Cardiac muscle cell (in vitro differentiated cells and primary cell): ENCODE measurements around the gene HDAC4. TPM values are rescaled to one million over a fixed set of nuclear protein-coding genes. Genes with fewer than 3 reads are reported as not detected.
A peak's percentile ranks its signal among the peaks of the same experiment; 100 is the strongest.

Experiments used
- DNase-seq, 2 donors: peaks; one replicate each; pipeline versions ENCODE4 v3.0.0 to v3.0.0-alpha.2; 2010 to 2017; ENCODE audit warnings: low read depth in 1 of 2, low spot score in 1 of 2
- H3K27ac ChIP-seq: fragments of 200-600 bp; sonication (generic); 2 replicates; pipeline ENCODE4 v1.5.1; 2016
- H3K27me3 ChIP-seq: fragments of 200-600 bp; sonication (generic); 2 replicates; pipeline ENCODE4 v1.6.0; 2016; ENCODE audit warnings: control low read depth
- H3K36me3 ChIP-seq: fragments of 200-600 bp; sonication (generic); 2 replicates; pipeline ENCODE4 v1.5.1; 2016; ENCODE audit warnings: control low read depth
- H3K4me1 ChIP-seq: fragments of 200-600 bp; sonication (generic); 2 replicates; pipeline ENCODE4 v1.8.1; 2017; ENCODE audit warnings: low read depth, mild to moderate bottlenecking, mixed run types
- H3K4me3 ChIP-seq: fragments of 200-600 bp; sonication (generic); 2 replicates; pipeline ENCODE4 v1.5.1; 2016; ENCODE audit warnings: mild to moderate bottlenecking
- H3K9me3 ChIP-seq: fragments of 200-600 bp; sonication (generic); 2 replicates; pipeline ENCODE4 v1.5.1; 2017; ENCODE audit warnings: low read depth, mild to moderate bottlenecking, control low read depth
- polyA plus RNA-seq: library from polyadenylated mRNA; unstranded; fragments of >200 nt; fragmentation: Nextera tagmentation; extraction: Ambion mirVana; gene quantifications from 2 replicates; pipeline ENCODE4 v1.2.1, GENCODE V29; 2016
- total RNA-seq: library from RNA; depleted of rRNA; stranded (reverse); fragments of >200 nt; gene quantifications from 2 replicates; pipeline ENCODE4 v1.2.3, GENCODE V29; 2016
- TF ChIP-seq, protein P1 (sequence below): IDR thresholded peaks from 2 replicates; pipeline ENCODE4 v1.5.1; 2012; ENCODE audit warnings: low read depth, mild to moderate bottlenecking, low read length

HDAC4 gene
- total and polyA plus RNA-seq, 2 experiments from 2014 or later = 7.0 to 41.6 TPM

DNA sequence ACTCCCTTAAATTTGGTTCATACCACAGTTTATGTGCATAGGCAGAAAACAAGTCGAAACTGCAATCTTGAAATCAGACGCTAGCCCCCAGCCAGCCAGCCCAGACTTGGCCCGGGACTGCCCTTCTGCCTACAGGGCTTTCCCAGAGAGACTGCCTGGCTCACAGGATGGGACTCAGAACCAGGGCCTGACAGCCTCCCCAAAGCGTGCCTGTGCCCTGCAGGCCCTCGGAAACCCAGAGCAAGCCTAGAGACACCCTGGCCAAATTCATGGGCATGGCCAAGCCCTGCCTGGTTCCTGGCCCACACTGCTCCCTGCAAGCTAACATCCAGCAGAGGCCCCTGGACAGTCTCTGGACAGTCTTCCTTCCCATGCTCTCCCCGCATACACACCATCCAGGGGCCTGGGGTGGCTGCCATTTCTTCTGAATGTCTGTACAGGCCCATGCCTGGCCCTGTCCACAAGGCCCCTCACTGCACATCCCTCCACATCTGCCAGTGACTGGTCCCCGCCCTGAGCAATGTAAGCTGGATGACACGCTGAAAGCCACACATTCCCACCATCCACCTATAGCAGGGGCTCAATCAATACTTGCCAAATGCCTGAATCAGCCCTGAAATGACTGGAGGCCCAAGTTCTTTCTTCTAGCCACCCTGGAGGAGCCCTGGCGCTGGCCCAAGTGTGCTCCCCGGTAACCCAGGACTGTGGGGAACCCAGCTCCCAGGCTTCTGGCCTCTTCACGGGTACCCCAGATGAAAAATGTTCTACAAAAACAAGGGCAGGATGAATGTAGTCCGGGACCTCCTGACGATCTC lies 73.1 kb downstream of the HDAC4 start:
- Histone ChIP-seq H3K9me3 (no peaks in the 10 kb centered on the region), H3K4me1 (peaks cover 23% of the 10 kb centered on the region), H3K27ac (peak overlapping the region; percentile 78), H3K36me3 (no peaks in the 10 kb centered on the region), H3K4me3 (no peak overlapping the region), H3K27me3 (no peaks in the 10 kb centered on the region)
- DNase-seq = no peak
- TF ChIP-seq, protein P1, sequence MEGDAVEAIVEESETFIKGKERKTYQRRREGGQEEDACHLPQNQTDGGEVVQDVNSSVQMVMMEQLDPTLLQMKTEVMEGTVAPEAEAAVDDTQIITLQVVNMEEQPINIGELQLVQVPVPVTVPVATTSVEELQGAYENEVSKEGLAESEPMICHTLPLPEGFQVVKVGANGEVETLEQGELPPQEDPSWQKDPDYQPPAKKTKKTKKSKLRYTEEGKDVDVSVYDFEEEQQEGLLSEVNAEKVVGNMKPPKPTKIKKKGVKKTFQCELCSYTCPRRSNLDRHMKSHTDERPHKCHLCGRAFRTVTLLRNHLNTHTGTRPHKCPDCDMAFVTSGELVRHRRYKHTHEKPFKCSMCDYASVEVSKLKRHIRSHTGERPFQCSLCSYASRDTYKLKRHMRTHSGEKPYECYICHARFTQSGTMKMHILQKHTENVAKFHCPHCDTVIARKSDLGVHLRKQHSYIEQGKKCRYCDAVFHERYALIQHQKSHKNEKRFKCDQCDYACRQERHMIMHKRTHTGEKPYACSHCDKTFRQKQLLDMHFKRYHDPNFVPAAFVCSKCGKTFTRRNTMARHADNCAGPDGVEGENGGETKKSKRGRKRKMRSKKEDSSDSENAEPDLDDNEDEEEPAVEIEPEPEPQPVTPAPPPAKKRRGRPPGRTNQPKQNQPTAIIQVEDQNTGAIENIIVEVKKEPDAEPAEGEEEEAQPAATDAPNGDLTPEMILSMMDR = no peak

DNA sequence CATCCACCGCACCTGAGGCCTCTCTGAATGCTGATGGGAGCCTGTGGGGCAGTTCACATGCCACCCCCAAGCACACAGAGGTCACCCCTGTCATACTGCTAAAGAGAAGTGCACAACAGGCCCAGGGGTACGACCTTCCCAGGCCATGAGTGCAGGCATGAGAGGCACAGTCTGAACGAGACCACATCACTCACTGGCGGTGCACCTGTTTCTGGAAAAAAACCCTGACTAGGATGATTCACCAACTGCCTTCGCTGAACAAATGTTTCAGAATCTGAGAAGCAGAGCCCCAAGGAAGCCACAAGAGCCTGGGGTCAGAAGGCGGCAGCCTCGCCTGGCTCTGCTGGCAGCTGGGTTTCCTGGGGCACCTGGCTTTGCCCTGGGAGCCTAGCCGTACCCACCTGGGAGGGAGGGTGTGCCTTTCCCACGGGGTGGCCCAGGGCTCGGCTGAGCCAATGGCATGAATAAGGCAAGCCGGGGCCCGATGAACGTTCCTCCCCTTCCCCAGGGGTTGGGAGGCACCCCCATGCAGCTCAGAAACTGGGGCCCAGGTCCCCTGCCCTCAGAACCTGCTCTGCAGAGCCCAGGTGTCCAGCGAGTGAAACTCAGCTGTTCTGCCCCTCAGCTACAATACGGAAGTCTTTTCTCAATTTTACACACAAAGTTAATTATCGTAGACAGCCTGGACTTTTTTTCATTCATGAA lies 73.8 kb downstream of the HDAC4 start:
- no peak for DNase-seq
- TF ChIP-seq, protein P1 = no peak
- H3K9me3 ChIP-seq = no peaks in the 10 kb centered on the region
- H3K27me3 ChIP-seq = no peaks in the 10 kb centered on the region
- H3K27ac ChIP-seq = no peak overlapping the region
- H3K4me3 ChIP-seq = no peak overlapping the region
- peaks cover 23% of the 10 kb centered on the region for H3K4me1 ChIP-seq
- no peaks in the 10 kb centered on the region for H3K36me3 ChIP-seq

DNA sequence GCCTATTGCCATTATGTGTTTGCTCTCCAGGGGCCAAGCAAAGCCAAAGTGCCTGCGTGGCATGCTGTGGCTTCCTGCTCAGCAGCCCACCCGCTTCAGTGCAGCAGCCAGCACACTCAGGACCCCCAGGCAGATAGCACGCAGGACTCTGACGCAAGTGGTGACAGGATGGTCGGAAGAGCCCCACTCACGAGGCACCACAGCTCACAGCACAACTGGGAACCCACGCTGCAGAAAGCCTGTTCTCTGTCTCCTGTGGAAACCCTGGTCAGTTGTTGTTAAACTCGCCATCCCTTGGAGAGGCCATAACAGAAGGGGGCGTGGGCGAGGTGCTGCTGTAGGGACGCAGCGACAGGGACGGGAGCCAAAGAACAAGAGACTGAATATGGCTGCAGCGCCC lies 76.4 kb downstream of the HDAC4 start:
- TF ChIP-seq, protein P1 = no peak
- Histone ChIP-seq H3K27me3 (no peaks in the 10 kb centered on the region), H3K36me3 (no peaks in the 10 kb centered on the region), H3K27ac (no peak overlapping the region), H3K9me3 (no peaks in the 10 kb centered on the region), H3K4me1 (peaks cover 19% of the 10 kb centered on the region), H3K4me3 (no peak overlapping the region)
- DNase-seq = no peak

DNA sequence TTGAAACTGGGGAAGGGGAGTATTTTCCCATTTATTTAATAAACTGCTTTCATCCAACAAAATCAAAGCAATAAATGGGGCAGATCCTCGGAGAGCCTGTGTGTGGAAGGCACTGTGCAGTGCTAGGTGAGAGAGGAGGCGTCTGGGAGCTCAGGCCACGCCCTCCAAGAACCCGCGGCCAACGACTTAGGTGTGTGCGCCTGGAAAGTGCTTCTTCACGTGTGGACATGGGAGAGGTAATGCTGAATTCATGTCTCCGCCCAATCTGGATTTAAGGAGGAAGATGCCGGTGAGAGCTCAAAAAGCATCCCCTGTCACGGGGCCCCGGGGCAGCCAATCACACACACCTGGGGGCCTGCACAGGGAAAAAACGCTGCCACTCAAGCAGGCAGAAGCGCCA lies 77.4 kb downstream of the HDAC4 start:
- TF ChIP-seq, protein P1 = no peak
- Histone ChIP-seq H3K27ac (no peak overlapping the region), H3K4me3 (no peak overlapping the region), H3K27me3 (no peaks in the 10 kb centered on the region), H3K4me1 (peaks cover 19% of the 10 kb centered on the region), H3K36me3 (no peaks in the 10 kb centered on the region), H3K9me3 (no peaks in the 10 kb centered on the region)
- no peak for DNase-seq

DNA sequence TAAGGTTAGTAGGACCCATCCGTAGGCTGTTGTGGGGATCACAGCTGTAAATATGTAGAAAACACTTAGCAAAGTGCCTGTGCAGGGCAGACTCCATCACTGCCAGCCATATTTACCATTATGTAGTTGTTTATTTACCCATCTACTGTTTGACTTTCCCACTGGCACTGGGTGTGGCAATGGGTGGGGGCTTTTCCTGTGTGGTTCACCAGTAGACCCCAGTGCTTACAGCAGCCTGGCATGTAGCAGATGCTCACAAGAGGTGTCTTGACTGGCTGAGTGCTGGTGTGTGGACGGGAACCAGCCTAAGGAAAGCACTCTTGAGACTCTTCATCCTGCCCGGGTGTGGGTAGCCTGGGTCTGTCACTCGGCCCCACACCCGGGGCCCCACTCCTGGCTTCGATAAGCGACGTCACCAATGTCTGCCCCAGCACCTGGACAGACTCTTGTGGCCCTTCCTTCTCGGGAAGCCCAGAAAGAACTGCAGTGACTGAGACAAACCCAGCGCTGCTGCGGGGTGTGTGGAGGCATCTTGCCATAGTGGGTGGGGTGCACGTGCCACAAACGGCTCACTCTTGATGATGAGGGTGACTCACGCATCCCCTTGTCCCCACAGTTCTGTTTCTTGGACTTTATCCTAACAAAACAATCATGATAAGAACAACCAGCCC lies 78.3 kb downstream of the HDAC4 start:
- Histone ChIP-seq H3K4me3 (no peak overlapping the region), H3K36me3 (no peaks in the 10 kb centered on the region), H3K4me1 (peaks cover 22% of the 10 kb centered on the region), H3K27ac (no peak overlapping the region), H3K27me3 (no peaks in the 10 kb centered on the region), H3K9me3 (no peaks in the 10 kb centered on the region)
- TF ChIP-seq, protein P1 = no peak
- peak in 1 of 2 donors; percentile 68 for DNase-seq
